NOMO-1 treated with DMSO at 0.1 percent for 48 hours (cell line): ENCODE results near the gene ARHGAP22.

Source experiments
- DNase-seq: peaks from one replicate; lab custom pipeline; 2025; ENCODE audit not compliant: unreplicated experiment; lab: John Stamatoyannopoulos, UW

The ARHGAP22 gene

GRCh38 chr10:48589266-48589665, 15.6 kb downstream of the ARHGAP22 start:
- DNase-seq = no peak

- no peak for DNase-seq
Measured at GRCh38 chr10:48587819-48588218, 17.1 kb downstream of the ARHGAP22 start.

- DNase-seq = no peak
Measured at GRCh38 chr10:48587101-48587500, 17.8 kb downstream of the ARHGAP22 start.

GRCh38 chr10:48582970-48583369, 21.9 kb downstream of the ARHGAP22 start:
- no peak for DNase-seq

- DNase-seq = no peak
Measured at GRCh38 chr10:48580236-48580635, 24.6 kb downstream of the ARHGAP22 start.

GRCh38 chr10:48579251-48579960, 25.5 kb downstream of the ARHGAP22 start:
- no peak for DNase-seq

- peak; percentile 98 for DNase-seq
Measured at GRCh38 chr10:48577158-48577557, 27.7 kb downstream of the ARHGAP22 start.

- no peak for DNase-seq
Measured at GRCh38 chr10:48576501-48576900, 28.4 kb downstream of the ARHGAP22 start.

- no peak for DNase-seq
Measured at GRCh38 chr10:48575901-48576300, 29.0 kb downstream of the ARHGAP22 start.

- no peak for DNase-seq
Measured at GRCh38 chr10:48574817-48575380, 30.0 kb downstream of the ARHGAP22 start.

- peak; percentile 80 for DNase-seq
Measured at GRCh38 chr10:48574322-48574796, 30.5 kb downstream of the ARHGAP22 start.

GRCh38 chr10:48573045-48573444, 31.8 kb downstream of the ARHGAP22 start:
- DNase-seq = no peak

- DNase-seq = no peak
Measured at GRCh38 chr10:48572414-48572813, 32.5 kb downstream of the ARHGAP22 start.

GRCh38 chr10:48568546-48568945, 36.3 kb downstream of the ARHGAP22 start:
- DNase-seq = no peak

- DNase-seq = no peak
Measured at GRCh38 chr10:48568131-48568530, 36.7 kb downstream of the ARHGAP22 start.

GRCh38 chr10:48567346-48567745, 37.5 kb downstream of the ARHGAP22 start:
- no peak for DNase-seq

- DNase-seq = no peak
Measured at GRCh38 chr10:48564466-48565160, 40.3 kb downstream of the ARHGAP22 start.

- DNase-seq = no peak
Measured at GRCh38 chr10:48557511-48558123, 47.3 kb downstream of the ARHGAP22 start.

- DNase-seq = no peak
Measured at GRCh38 chr10:48556713-48557112, 48.2 kb downstream of the ARHGAP22 start.

GRCh38 chr10:48556065-48556464, 48.8 kb downstream of the ARHGAP22 start:
- no peak for DNase-seq

- DNase-seq = no peak
Measured at GRCh38 chr10:48555310-48556042, 49.4 kb downstream of the ARHGAP22 start.
